Ishikawa (cell line): Measurements from ENCODE around the gene HOXB5.

ENCODE experiments used
- CEBPB ChIP-seq: IDR thresholded peaks from 2 replicates; pipeline ENCODE4 v1.6.1; 2012
- EP300 ChIP-seq: IDR thresholded peaks from 2 replicates; pipeline ENCODE4 v1.6.1; 2012; ENCODE audit warnings: borderline replicate concordance
- FOXM1 ChIP-seq: IDR thresholded peaks from 2 replicates; pipeline ENCODE4 v1.6.1; 2012; ENCODE audit warnings: low read depth, borderline replicate concordance
- NFIC ChIP-seq: IDR thresholded peaks from 2 replicates; pipeline ENCODE4 v1.6.1; 2012
- RAD21 ChIP-seq: IDR thresholded peaks from 2 replicates; pipeline ENCODE4 v1.6.1; 2012; ENCODE audit warnings: low read depth
- TCF12 ChIP-seq: IDR thresholded peaks from 2 replicates; pipeline ENCODE4 v1.6.1; 2012; ENCODE audit warnings: low read depth
- YY1 ChIP-seq: IDR thresholded peaks from 2 replicates; pipeline ENCODE4 v1.6.1; 2012; ENCODE audit warnings: low read depth
- TF ChIP-seq, protein P1 (sequence below): IDR thresholded peaks from 2 replicates; pipeline ENCODE4 v1.6.1; 2012; ENCODE audit warnings: low read depth, mild to moderate bottlenecking
- TF ChIP-seq, protein P2 (sequence below): IDR thresholded peaks from 2 replicates; pipeline ENCODE4 v1.6.1; 2012

DNA sequence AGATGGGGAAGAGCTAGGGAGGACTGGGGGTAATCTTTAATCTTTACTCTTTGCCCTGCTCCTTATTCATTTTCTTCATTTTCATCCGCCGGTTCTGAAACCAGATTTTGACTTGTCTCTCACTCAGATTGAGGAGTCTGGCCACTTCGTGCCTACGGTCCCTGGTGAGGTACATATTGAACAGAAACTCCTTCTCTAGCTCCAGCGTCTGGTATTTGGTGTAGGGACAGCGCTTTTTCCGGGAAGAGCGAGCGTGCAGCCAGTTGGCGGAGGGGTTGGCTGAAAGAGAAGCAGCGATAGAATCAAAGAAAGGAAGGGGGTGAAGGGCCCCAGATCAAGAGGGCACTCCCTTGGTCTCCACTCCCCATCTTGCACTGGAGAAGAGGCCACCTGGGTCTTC, 29.3 kb upstream of the HOXB5 start:
- TF ChIP-seq FOXM1 (no peak), NFIC (no peak), EP300 (no peak), RAD21 (no peak), TCF12 (no peak), CEBPB (no peak), YY1 (no peak)
- TF ChIP-seq, protein P1, sequence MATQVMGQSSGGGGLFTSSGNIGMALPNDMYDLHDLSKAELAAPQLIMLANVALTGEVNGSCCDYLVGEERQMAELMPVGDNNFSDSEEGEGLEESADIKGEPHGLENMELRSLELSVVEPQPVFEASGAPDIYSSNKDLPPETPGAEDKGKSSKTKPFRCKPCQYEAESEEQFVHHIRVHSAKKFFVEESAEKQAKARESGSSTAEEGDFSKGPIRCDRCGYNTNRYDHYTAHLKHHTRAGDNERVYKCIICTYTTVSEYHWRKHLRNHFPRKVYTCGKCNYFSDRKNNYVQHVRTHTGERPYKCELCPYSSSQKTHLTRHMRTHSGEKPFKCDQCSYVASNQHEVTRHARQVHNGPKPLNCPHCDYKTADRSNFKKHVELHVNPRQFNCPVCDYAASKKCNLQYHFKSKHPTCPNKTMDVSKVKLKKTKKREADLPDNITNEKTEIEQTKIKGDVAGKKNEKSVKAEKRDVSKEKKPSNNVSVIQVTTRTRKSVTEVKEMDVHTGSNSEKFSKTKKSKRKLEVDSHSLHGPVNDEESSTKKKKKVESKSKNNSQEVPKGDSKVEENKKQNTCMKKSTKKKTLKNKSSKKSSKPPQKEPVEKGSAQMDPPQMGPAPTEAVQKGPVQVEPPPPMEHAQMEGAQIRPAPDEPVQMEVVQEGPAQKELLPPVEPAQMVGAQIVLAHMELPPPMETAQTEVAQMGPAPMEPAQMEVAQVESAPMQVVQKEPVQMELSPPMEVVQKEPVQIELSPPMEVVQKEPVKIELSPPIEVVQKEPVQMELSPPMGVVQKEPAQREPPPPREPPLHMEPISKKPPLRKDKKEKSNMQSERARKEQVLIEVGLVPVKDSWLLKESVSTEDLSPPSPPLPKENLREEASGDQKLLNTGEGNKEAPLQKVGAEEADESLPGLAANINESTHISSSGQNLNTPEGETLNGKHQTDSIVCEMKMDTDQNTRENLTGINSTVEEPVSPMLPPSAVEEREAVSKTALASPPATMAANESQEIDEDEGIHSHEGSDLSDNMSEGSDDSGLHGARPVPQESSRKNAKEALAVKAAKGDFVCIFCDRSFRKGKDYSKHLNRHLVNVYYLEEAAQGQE = no peak
- TF ChIP-seq, protein P2, sequence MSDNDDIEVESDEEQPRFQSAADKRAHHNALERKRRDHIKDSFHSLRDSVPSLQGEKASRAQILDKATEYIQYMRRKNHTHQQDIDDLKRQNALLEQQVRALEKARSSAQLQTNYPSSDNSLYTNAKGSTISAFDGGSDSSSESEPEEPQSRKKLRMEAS = no peak
